ENCODE measurements around the gene MBOAT2. TPM values are rescaled to one million over a fixed set of nuclear protein-coding genes. Genes with fewer than 3 reads are reported as not detected.

Gene MBOAT2
- total RNA-seq, 1 experiment from 2014 or later = 34.8 TPM

DNA sequence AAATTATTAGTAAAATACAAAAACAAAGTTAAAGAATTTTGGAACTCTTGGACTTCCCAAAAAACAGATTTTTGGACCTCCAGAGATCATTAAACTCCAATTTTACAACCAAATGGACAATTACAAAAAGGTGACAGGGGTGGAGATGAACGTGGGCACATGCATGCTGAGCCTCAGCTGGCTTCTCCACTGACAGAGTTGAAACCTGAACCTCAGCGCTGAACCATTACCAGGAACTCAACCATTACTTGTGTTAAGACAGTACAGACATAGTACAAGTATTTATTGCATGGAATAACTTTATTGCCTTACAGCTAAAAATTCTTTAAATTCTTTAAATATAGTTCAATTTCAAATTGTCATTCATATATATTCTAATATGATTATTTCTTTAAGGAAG lies 133.0 kb downstream of the MBOAT2 start:
- intact Hi-C loops (cut with micrococcal nuclease; ENCODE audit: unreplicated experiment) = loop anchor here (5.0 kb wide), 1 partner anchor 122 kb away; no protein-coding TSS in a partner anchor
- in situ Hi-C loops (cut with HindIII; ENCODE audit: low pct_unique_long_range_greater_than_20kb, low sequenced_read_pairs) = no loop called here
- DNase-seq (ENCODE audit: low read depth, low spot score) = no peak
- POLR2A ChIA-PET = no interaction called here
- CTCF ChIA-PET = no interaction called here
- H3K4me1 ChIP-seq (ENCODE audit: control insufficient read depth, insufficient read depth, low read length) = no peaks in the 10 kb centered on the region
- no peak for ATAC-seq
- TF ChIP-seq SIN3A (IDR thresholded peaks at IDR 0.05; ENCODE audit: borderline replicate concordance, insufficient read depth, low read depth, low read length) (no peak), TCF7L2 (IDR thresholded peaks at IDR 0.05; ENCODE audit: low read depth, low read length) (no peak)
- TF ChIP-seq, protein P1, sequence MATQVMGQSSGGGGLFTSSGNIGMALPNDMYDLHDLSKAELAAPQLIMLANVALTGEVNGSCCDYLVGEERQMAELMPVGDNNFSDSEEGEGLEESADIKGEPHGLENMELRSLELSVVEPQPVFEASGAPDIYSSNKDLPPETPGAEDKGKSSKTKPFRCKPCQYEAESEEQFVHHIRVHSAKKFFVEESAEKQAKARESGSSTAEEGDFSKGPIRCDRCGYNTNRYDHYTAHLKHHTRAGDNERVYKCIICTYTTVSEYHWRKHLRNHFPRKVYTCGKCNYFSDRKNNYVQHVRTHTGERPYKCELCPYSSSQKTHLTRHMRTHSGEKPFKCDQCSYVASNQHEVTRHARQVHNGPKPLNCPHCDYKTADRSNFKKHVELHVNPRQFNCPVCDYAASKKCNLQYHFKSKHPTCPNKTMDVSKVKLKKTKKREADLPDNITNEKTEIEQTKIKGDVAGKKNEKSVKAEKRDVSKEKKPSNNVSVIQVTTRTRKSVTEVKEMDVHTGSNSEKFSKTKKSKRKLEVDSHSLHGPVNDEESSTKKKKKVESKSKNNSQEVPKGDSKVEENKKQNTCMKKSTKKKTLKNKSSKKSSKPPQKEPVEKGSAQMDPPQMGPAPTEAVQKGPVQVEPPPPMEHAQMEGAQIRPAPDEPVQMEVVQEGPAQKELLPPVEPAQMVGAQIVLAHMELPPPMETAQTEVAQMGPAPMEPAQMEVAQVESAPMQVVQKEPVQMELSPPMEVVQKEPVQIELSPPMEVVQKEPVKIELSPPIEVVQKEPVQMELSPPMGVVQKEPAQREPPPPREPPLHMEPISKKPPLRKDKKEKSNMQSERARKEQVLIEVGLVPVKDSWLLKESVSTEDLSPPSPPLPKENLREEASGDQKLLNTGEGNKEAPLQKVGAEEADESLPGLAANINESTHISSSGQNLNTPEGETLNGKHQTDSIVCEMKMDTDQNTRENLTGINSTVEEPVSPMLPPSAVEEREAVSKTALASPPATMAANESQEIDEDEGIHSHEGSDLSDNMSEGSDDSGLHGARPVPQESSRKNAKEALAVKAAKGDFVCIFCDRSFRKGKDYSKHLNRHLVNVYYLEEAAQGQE (IDR thresholded peaks at IDR 0.05; ENCODE audit: insufficient read depth in 1 of 2, low read depth in 2 of 2, low read length in 1 of 2) = no peak
- no peaks in the 10 kb centered on the region for H3K27me3 ChIP-seq (ENCODE audit: control insufficient read depth, insufficient read depth, low read length)
- H3K36me3 ChIP-seq (ENCODE audit: control insufficient read depth, insufficient read depth, low read length) = no peaks in the 10 kb centered on the region
- no peaks in the 10 kb centered on the region for H3K9me3 ChIP-seq (ENCODE audit: control insufficient read depth, insufficient read depth, low read depth, low read length)
- no peak overlapping the region for H3K27ac ChIP-seq (ENCODE audit: low read length)
- BruUV-seq (replicated peaks) = no TSS peak
- H3K4me3 ChIP-seq (ENCODE audit: low read depth in 2 of 2, low read length in 2 of 2) = no peak overlapping the region

DNA sequence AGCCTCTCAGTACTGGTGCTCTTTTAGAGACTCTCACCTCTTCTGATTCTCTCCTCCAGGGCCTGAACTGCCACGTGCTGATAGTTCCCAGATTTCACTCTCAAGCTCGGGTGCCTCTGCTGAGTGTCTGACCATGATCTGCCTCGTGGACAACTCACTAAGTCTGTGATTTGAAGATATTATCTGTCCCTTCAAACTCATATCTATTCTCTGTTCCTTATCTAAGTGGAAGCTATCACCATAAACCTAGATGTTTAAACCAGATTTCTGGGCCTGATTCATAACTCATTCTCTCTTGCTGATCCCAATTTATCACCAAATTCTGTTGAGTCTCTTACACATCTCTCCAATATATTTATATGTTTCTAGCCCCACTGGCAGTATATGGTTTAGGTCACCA lies 136.1 kb downstream of the MBOAT2 start:
- no peak overlapping the region for H3K27ac ChIP-seq (ENCODE audit: low read length)
- in situ Hi-C loops (cut with HindIII; ENCODE audit: low pct_unique_long_range_greater_than_20kb, low sequenced_read_pairs) = no loop called here
- H3K36me3 ChIP-seq (ENCODE audit: control insufficient read depth, insufficient read depth, low read length) = no peaks in the 10 kb centered on the region; the same call in 1 of the 2 replicates
- intact Hi-C loops (cut with micrococcal nuclease; ENCODE audit: unreplicated experiment) = no loop called here
- H3K9me3 ChIP-seq (ENCODE audit: control insufficient read depth, insufficient read depth, low read depth, low read length) = no peaks in the 10 kb centered on the region
- CTCF ChIA-PET = no interaction called here
- no peaks in the 10 kb centered on the region for H3K4me1 ChIP-seq (ENCODE audit: control insufficient read depth, insufficient read depth, low read length)
- no peak for TF ChIP-seq POLR2AphosphoS5 (IDR thresholded peaks at IDR 0.05; ENCODE audit: low read depth, low read length)
- TF ChIP-seq TCF7L2 (IDR thresholded peaks at IDR 0.05; ENCODE audit: low read depth, low read length) = no peak
- no peak for TF ChIP-seq SIN3A (IDR thresholded peaks at IDR 0.05; ENCODE audit: borderline replicate concordance, insufficient read depth, low read depth, low read length)
- TF ChIP-seq, protein P1 (IDR thresholded peaks at IDR 0.05; ENCODE audit: insufficient read depth in 1 of 2, low read depth in 2 of 2, low read length in 1 of 2) = no peak
- TF ChIP-seq, protein P2, sequence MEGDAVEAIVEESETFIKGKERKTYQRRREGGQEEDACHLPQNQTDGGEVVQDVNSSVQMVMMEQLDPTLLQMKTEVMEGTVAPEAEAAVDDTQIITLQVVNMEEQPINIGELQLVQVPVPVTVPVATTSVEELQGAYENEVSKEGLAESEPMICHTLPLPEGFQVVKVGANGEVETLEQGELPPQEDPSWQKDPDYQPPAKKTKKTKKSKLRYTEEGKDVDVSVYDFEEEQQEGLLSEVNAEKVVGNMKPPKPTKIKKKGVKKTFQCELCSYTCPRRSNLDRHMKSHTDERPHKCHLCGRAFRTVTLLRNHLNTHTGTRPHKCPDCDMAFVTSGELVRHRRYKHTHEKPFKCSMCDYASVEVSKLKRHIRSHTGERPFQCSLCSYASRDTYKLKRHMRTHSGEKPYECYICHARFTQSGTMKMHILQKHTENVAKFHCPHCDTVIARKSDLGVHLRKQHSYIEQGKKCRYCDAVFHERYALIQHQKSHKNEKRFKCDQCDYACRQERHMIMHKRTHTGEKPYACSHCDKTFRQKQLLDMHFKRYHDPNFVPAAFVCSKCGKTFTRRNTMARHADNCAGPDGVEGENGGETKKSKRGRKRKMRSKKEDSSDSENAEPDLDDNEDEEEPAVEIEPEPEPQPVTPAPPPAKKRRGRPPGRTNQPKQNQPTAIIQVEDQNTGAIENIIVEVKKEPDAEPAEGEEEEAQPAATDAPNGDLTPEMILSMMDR (IDR thresholded peaks at IDR 0.05) = no peak
- no peak overlapping the region for H3K4me3 ChIP-seq (ENCODE audit: low read depth in 2 of 2, low read length in 2 of 2)
- DNase-seq (ENCODE audit: low read depth, low spot score) (no peak), ATAC-seq (no peak)
- no peaks in the 10 kb centered on the region for H3K27me3 ChIP-seq (ENCODE audit: control insufficient read depth, insufficient read depth, low read length)
- POLR2A ChIA-PET = no interaction called here
- no TSS peak for BruUV-seq (replicated peaks)

All from Panc1 (cell line).